Measurements from ENCODE around the gene PDZK1IP1.

The PDZK1IP1 gene

DNA sequence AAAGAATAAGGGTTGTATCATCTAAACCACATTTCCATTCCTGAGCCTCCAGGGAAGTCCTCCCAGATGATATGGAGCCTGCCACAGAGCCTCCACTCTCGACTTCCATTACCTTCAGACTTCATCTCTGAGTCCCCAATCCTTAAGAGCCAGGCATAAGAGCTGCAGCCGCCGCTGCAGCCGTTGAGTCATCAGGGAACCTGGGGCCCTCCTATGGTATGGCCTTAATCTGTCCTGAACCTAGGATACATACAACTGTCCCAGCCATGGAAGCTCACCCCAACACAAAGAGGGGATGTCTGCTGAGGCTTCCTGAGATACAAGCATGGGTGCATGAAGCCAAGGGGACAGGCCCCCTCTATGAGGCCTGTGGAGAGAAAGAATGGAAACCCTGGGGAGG is 25.9 kb upstream of the PDZK1IP1 start:
- CTCF ChIA-PET, result interaction anchor here (0.9 to 2.2 kb wide), 7 partner anchors 9 to 47 kb away, joined by 3 to 12 read pairs (median 4); no protein-coding TSS in a partner anchor
- Histone ChIP-seq H3K9me3 (ENCODE audit: control extremely low read depth in 1 of 5, control insufficient read depth in 4 of 5, insufficient read depth in 2 of 5, low read depth in 1 of 5, low read length in 4 of 5) (no peaks in the 10 kb centered on the region), H3K4me1 (ENCODE audit: control extremely low read depth in 1 of 4, control insufficient read depth in 4 of 4, insufficient read depth in 4 of 4, low read length in 3 of 4) (peaks cover 4 to 63% (median 44%) of the 10 kb centered on the region in 4 experiments), H3K36me3 (ENCODE audit: control insufficient read depth in 4 of 4, insufficient read depth in 4 of 4, low read length in 3 of 4) (peaks cover 2 to 48% (median 33%) of the 10 kb centered on the region in 4 experiments), H3K27me3 (replicated peaks in 2 of 5; ENCODE audit: control insufficient read depth in 4 of 5, insufficient read depth in 5 of 5, low read length in 4 of 5) (no peaks in the 10 kb centered on the region), H3K27ac (ENCODE audit: insufficient read depth in 1 of 2, low read depth in 1 of 2, low read length in 2 of 2, poor library complexity in 1 of 2, severe bottlenecking in 2 of 2) (no peak overlapping the region), H3K4me3 (ENCODE audit: control insufficient read depth in 1 of 7, extremely low read depth in 1 of 7, insufficient read depth in 4 of 7, low read depth in 2 of 7, low read length in 6 of 7) (no peak overlapping the region)
- POLR2A ChIA-PET, result no interaction called here
- WGBS (ENCODE audit: insufficient coverage), result 100% methylated on average over 4 of the region's 4 CpGs
- no peak for DNase-seq

GRCh38 chr1:47214549-47214948 is 24.7 kb upstream of the PDZK1IP1 start:
- WGBS (ENCODE audit: insufficient coverage), result 0% methylated on average over 2 of the region's 3 CpGs
- H3K27me3 ChIP-seq (replicated peaks in 2 of 5; ENCODE audit: control insufficient read depth in 4 of 5, insufficient read depth in 5 of 5, low read length in 4 of 5), result no peaks in the 10 kb centered on the region
- no peaks in the 10 kb centered on the region for H3K9me3 ChIP-seq (ENCODE audit: control extremely low read depth in 1 of 5, control insufficient read depth in 4 of 5, insufficient read depth in 2 of 5, low read depth in 1 of 5, low read length in 4 of 5)
- H3K27ac ChIP-seq (ENCODE audit: insufficient read depth in 1 of 2, low read depth in 1 of 2, low read length in 2 of 2, poor library complexity in 1 of 2, severe bottlenecking in 2 of 2), result peak overlapping the region in 1 of 2 experiments; percentile 67
- ChIA-PET CTCF (interaction anchor here (0.9 to 2.2 kb wide), 5 partner anchors 11 to 49 kb away, joined by 4 to 12 read pairs (median 6); no protein-coding TSS in a partner anchor), POLR2A (interaction anchor here (1.3 kb wide), 1 partner anchor 18 kb away, joined by 9 read pairs; no protein-coding TSS in a partner anchor)
- DNase-seq, result no peak
- H3K4me3 ChIP-seq (ENCODE audit: control insufficient read depth in 1 of 7, extremely low read depth in 1 of 7, insufficient read depth in 4 of 7, low read depth in 2 of 7, low read length in 6 of 7), result no peak overlapping the region
- H3K4me1 ChIP-seq (ENCODE audit: control extremely low read depth in 1 of 4, control insufficient read depth in 4 of 4, insufficient read depth in 4 of 4, low read length in 3 of 4), result peaks cover 6 to 74% (median 53%) of the 10 kb centered on the region in 4 experiments
- peaks cover 0 to 37% (median 25%) of the 10 kb centered on the region in 4 experiments for H3K36me3 ChIP-seq (ENCODE audit: control insufficient read depth in 4 of 4, insufficient read depth in 4 of 4, low read length in 3 of 4)

DNA sequence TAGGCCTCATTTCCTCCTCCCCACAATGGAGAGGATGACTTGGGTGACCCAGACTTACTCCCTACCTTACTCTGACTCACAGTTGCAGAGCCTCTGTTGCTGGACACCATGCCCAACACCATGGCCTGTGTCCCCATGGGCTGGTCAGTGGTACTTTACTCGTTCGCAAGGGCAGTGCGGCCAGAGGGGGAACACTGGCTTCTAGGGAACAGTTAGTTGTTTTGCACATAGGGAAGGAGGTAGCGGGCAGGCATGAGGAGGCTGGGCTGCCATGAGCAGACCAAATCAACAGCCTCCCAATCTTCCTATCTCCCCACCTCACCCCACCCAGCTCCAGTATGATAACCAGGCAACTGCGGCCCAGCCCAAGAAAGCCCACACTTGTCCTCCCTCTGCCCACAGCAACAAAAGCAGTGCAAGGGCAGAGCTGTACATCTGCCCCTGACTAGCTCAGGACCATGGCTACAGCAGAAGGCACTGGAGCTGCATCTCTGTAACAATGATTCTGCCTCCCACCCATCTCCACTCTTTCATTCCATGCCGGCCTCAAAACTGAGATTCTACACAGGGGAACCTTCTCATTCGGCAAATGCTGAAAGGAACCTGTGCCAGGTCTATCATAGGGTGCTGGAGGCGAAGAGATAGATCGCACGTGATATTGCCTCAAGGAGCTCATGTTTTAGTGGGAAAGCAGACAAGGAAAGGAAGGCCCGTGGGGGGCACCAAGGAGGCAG is 23.6 kb upstream of the PDZK1IP1 start:
- no peaks in the 10 kb centered on the region for H3K9me3 ChIP-seq (ENCODE audit: control extremely low read depth in 1 of 5, control insufficient read depth in 4 of 5, insufficient read depth in 2 of 5, low read depth in 1 of 5, low read length in 4 of 5)
- H3K27ac ChIP-seq (ENCODE audit: insufficient read depth in 1 of 2, low read depth in 1 of 2, low read length in 2 of 2, poor library complexity in 1 of 2, severe bottlenecking in 2 of 2), result peak overlapping the region; percentile 85 to 88
- POLR2A ChIA-PET, result interaction anchor here (0.6 to 2.1 kb wide), 5 partner anchors 9 to 609 kb away, joined by 3 to 21 read pairs (median 4); partner anchors contain the start of gene MKNK1
- CTCF ChIA-PET, result interaction anchor here (0.8 to 6.5 kb wide), 16 partner anchors 8 to 50 kb away, joined by 3 to 55 read pairs (median 6); no protein-coding TSS in a partner anchor
- H3K4me3 ChIP-seq (ENCODE audit: control insufficient read depth in 1 of 7, extremely low read depth in 1 of 7, insufficient read depth in 4 of 7, low read depth in 2 of 7, low read length in 6 of 7), result no peak overlapping the region
- peak in 2 of 3 donors; percentile 44 to 63 for DNase-seq
- peaks cover 0 to 26% (median 15%) of the 10 kb centered on the region in 4 experiments for H3K36me3 ChIP-seq (ENCODE audit: control insufficient read depth in 4 of 4, insufficient read depth in 4 of 4, low read length in 3 of 4)
- H3K4me1 ChIP-seq (ENCODE audit: control extremely low read depth in 1 of 4, control insufficient read depth in 4 of 4, insufficient read depth in 4 of 4, low read length in 3 of 4), result peaks cover 6 to 77% (median 54%) of the 10 kb centered on the region in 4 experiments
- H3K27me3 ChIP-seq (replicated peaks in 2 of 5; ENCODE audit: control insufficient read depth in 4 of 5, insufficient read depth in 5 of 5, low read length in 4 of 5), result no peaks in the 10 kb centered on the region
- 71% methylated on average over 6 of the region's 11 CpGs for WGBS (ENCODE audit: insufficient coverage)

- WGBS (ENCODE audit: insufficient coverage), result 92% methylated on average over 2 of the region's 4 CpGs
- H3K9me3 ChIP-seq (ENCODE audit: control extremely low read depth in 1 of 5, control insufficient read depth in 4 of 5, insufficient read depth in 2 of 5, low read depth in 1 of 5, low read length in 4 of 5), result no peaks in the 10 kb centered on the region
- POLR2A ChIA-PET, result interaction anchor here (0.6 to 2.1 kb wide), 4 partner anchors 8 to 608 kb away, joined by 3 to 21 read pairs (median 4); partner anchors contain the start of gene MKNK1
- peak overlapping the region; percentile 85 to 88 for H3K27ac ChIP-seq (ENCODE audit: insufficient read depth in 1 of 2, low read depth in 1 of 2, low read length in 2 of 2, poor library complexity in 1 of 2, severe bottlenecking in 2 of 2)
- H3K27me3 ChIP-seq (replicated peaks in 2 of 5; ENCODE audit: control insufficient read depth in 4 of 5, insufficient read depth in 5 of 5, low read length in 4 of 5), result no peaks in the 10 kb centered on the region
- no peak for DNase-seq
- H3K4me1 ChIP-seq (ENCODE audit: control extremely low read depth in 1 of 4, control insufficient read depth in 4 of 4, insufficient read depth in 4 of 4, low read length in 3 of 4), result peaks cover 6 to 72% (median 54%) of the 10 kb centered on the region in 4 experiments
- CTCF ChIA-PET, result interaction anchor here (0.7 to 6.5 kb wide), 18 partner anchors 9 to 138 kb away, joined by 3 to 55 read pairs (median 6); no protein-coding TSS in a partner anchor
- H3K4me3 ChIP-seq (ENCODE audit: control insufficient read depth in 1 of 7, extremely low read depth in 1 of 7, insufficient read depth in 4 of 7, low read depth in 2 of 7, low read length in 6 of 7), result peak overlapping the region in 1 of 7 experiments; percentile 65
- H3K36me3 ChIP-seq (ENCODE audit: control insufficient read depth in 4 of 4, insufficient read depth in 4 of 4, low read length in 3 of 4), result peaks cover 0 to 20% (median 13%) of the 10 kb centered on the region in 4 experiments
These were observed 22.9 kb upstream of the PDZK1IP1 start for GRCh38 chr1:47212636-47213229.

DNA sequence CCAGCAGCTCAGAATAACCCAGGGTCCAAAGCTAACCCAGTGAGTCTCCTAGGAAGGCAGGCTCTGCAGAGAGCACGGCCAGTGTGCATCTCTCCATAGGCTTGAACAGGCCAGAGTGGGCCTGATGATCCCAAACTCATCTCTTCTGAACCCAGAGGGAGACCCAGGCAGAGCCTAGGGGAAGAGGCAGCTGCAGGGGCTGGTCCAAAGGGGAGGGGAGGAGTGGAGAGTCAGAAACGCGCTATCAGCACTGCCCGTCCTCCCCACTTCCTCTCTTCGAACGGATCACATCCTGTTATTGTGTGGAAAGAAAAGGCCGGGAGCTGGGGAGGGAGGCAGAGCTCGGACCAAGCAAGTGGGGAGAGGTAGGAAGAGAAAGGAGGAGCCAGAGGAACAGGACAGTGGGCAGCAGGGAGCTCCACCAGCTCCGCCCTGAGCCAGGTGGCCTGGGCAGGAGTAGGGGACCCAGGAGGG is 22.0 kb upstream of the PDZK1IP1 start:
- peak; percentile 67 to 77 (median 73) for DNase-seq
- Histone ChIP-seq H3K36me3 (ENCODE audit: control insufficient read depth in 4 of 4, insufficient read depth in 4 of 4, low read length in 3 of 4) (peaks cover 0 to 11% (median 9%) of the 10 kb centered on the region in 4 experiments), H3K9me3 (ENCODE audit: control extremely low read depth in 1 of 5, control insufficient read depth in 4 of 5, insufficient read depth in 2 of 5, low read depth in 1 of 5, low read length in 4 of 5) (no peaks in the 10 kb centered on the region), H3K4me3 (ENCODE audit: control insufficient read depth in 1 of 7, extremely low read depth in 1 of 7, insufficient read depth in 4 of 7, low read depth in 2 of 7, low read length in 6 of 7) (peak overlapping the region in 5 of 7 experiments; percentile 46 to 67 (median 57)), H3K27me3 (replicated peaks in 2 of 5; ENCODE audit: control insufficient read depth in 4 of 5, insufficient read depth in 5 of 5, low read length in 4 of 5) (no peaks in the 10 kb centered on the region), H3K27ac (ENCODE audit: insufficient read depth in 1 of 2, low read depth in 1 of 2, low read length in 2 of 2, poor library complexity in 1 of 2, severe bottlenecking in 2 of 2) (peak overlapping the region; percentile 85 to 88), H3K4me1 (ENCODE audit: control extremely low read depth in 1 of 4, control insufficient read depth in 4 of 4, insufficient read depth in 4 of 4, low read length in 3 of 4) (peaks cover 6 to 65% (median 54%) of the 10 kb centered on the region in 4 experiments)
- 11% methylated on average over 2 of the region's 9 CpGs for WGBS (ENCODE audit: insufficient coverage)
- POLR2A ChIA-PET, result interaction anchor here (0.7 to 2.1 kb wide), 6 partner anchors 9 to 42 kb away, joined by 3 to 21 read pairs (median 4); no protein-coding TSS in a partner anchor
- CTCF ChIA-PET, result interaction anchor here (0.7 to 6.5 kb wide), 18 partner anchors 10 to 139 kb away, joined by 3 to 55 read pairs (median 5); partner anchors contain the start of gene PDZK1IP1

DNA sequence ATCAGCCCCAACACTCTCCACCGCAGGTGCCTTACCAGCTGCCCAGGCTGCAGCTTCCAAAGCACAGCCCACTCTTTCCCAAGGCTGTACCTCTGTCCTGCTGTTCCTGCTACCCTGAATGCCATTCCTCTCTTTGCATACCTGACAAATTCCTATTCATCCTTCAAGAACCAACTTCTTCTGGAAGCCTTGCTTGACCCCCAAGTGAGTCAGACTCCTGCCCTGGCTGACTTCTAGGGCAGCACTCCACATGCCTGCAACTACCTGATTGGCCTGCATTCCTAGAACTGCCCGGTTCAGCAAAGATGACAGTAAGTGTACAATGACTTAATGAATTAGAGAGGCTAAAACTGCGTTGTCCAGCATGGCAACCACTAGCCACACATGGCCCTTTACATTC is 20.8 kb upstream of the PDZK1IP1 start:
- POLR2A ChIA-PET, result interaction anchor here (0.5 to 1.0 kb wide), 2 partner anchors 17 to 19 kb away, joined by 3 read pairs; no protein-coding TSS in a partner anchor
- Histone ChIP-seq H3K27me3 (replicated peaks in 2 of 5; ENCODE audit: control insufficient read depth in 4 of 5, insufficient read depth in 5 of 5, low read length in 4 of 5) (no peaks in the 10 kb centered on the region), H3K36me3 (ENCODE audit: control insufficient read depth in 4 of 4, insufficient read depth in 4 of 4, low read length in 3 of 4) (peaks cover 0 to under 1% (median under 1%) of the 10 kb centered on the region in 4 experiments), H3K4me3 (ENCODE audit: control insufficient read depth in 1 of 7, extremely low read depth in 1 of 7, insufficient read depth in 4 of 7, low read depth in 2 of 7, low read length in 6 of 7) (peak overlapping the region in 2 of 7 experiments; percentile 25 to 65), H3K9me3 (ENCODE audit: control extremely low read depth in 1 of 5, control insufficient read depth in 4 of 5, insufficient read depth in 2 of 5, low read depth in 1 of 5, low read length in 4 of 5) (no peaks in the 10 kb centered on the region), H3K27ac (ENCODE audit: insufficient read depth in 1 of 2, low read depth in 1 of 2, low read length in 2 of 2, poor library complexity in 1 of 2, severe bottlenecking in 2 of 2) (peak overlapping the region; percentile 40 to 46), H3K4me1 (ENCODE audit: control extremely low read depth in 1 of 4, control insufficient read depth in 4 of 4, insufficient read depth in 4 of 4, low read length in 3 of 4) (peaks cover 6 to 63% (median 54%) of the 10 kb centered on the region in 4 experiments)
- WGBS (ENCODE audit: insufficient coverage), result 50% methylated on average over 1 of the region's 3 CpGs
- DNase-seq, result no peak
- CTCF ChIA-PET, result interaction anchor here (1.3 to 6.5 kb wide), 6 partner anchors 8 to 51 kb away, joined by 5 to 55 read pairs (median 22); no protein-coding TSS in a partner anchor

Measured in common myeloid progenitor, CD34-positive (primary cell).